HT-29 (cell line): ENCODE measurements around the gene SLC43A2. TPM values are rescaled to one million over a fixed set of nuclear protein-coding genes. Genes with fewer than 3 reads are reported as not detected.
A peak's percentile ranks its signal among the peaks of the same experiment; 100 is the strongest.

Experiments used
- DNase-seq: peaks from one replicate; pipeline ENCODE4 v3.0.0-alpha.2; 2015; ENCODE audit warnings: low spot score
- total RNA-seq: library from RNA; depleted of rRNA; stranded (reverse); fragments of >200 nt; shearing (Covaris generic); gene quantifications from 2 replicates; pipeline ENCODE4 v1.2.3, GENCODE V29; 2014

The SLC43A2 gene
- total RNA-seq, 1 experiment from 2014 or later: 34.0 TPM

GRCh38 chr17:1623057-1623630, 5.5 kb downstream of the SLC43A2 start:
- no peak for DNase-seq

- no peak for DNase-seq
Measured at GRCh38 chr17:1621273-1621954, 7.2 kb downstream of the SLC43A2 start.

- DNase-seq: no peak
Measured at GRCh38 chr17:1620486-1620885, 8.1 kb downstream of the SLC43A2 start.

- DNase-seq: peak; percentile 72
Measured at GRCh38 chr17:1617620-1618174, 10.9 kb downstream of the SLC43A2 start.

GRCh38 chr17:1616101-1616500, 12.5 kb downstream of the SLC43A2 start:
- DNase-seq: no peak

- no peak for DNase-seq
Measured at GRCh38 chr17:1612400-1612799, 16.2 kb downstream of the SLC43A2 start.

GRCh38 chr17:1611715-1612114, 16.9 kb downstream of the SLC43A2 start:
- DNase-seq: no peak

GRCh38 chr17:1608676-1609075, 20.0 kb downstream of the SLC43A2 start:
- no peak for DNase-seq

GRCh38 chr17:1607971-1608320, 20.7 kb downstream of the SLC43A2 start:
- DNase-seq: no peak

DNA sequence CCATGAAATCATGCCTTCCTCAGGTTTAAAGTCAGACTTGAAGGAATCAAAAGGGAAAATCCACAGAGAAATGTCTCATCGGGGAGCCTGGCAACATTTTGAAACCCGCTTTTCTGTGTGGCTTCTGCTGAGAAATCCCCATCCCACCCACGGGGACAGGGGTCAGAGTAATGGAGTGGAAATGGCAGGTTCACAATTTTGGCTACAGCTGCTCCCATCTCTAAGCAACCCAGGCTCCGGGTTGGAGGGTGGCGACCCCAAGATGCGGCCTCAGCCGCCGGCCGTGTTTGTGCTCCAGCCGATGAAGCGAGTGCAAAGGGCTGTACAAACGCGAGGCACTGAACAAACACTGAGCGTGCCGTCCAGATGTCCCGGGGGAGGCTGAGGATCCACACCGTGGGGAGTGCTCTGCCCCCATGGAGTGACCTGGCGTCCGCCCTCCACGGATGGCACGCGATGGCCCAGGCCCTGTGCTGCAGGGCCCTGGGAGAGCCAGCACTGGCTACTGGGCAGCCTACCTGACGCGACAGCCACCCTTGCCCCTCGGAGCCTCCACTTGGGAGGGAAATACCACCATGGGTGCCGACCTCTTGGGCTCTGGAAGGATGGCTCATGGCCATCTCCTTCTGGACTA, 22.2 kb downstream of the SLC43A2 start:
- DNase-seq: no peak

- no peak for DNase-seq
Measured at GRCh38 chr17:1605681-1606351, 22.8 kb downstream of the SLC43A2 start.

GRCh38 chr17:1604831-1605528, 23.7 kb downstream of the SLC43A2 start:
- DNase-seq: no peak

- no peak for DNase-seq
Measured at GRCh38 chr17:1601571-1601970, 27.1 kb downstream of the SLC43A2 start.

DNA sequence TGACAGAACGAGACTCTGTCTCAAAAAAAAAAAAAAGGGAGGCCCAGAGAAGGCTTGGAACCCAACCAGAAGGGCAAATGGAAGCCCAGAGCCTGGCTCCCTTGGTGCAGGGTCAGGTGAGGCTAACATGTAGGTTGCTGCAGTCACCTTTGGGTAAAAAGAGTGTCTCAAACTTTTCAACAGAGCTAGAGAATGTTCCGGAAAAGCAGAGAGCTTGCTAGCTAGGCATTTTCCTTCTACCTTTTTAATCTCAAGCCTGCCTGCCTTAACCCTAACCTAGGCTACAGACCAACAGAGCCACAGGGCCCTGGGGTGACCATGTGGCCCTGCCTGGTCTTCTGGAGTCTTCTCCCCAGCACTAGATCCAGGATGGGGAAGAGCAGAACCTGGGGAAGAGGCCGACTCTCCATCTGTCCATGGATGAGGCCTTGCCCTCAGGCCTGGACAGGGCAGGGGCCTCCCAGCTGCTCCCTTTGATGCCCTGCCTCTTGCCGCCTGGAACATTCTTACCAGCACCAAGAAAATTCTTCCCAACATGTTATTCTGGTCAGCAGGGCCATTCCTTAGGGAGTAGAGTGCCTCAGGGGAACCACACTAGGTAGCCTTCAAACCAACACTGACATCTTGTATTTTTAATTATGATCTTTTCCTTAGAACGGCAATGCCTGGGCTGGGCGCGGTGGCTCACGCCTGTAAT, 30.1 kb downstream of the SLC43A2 start:
- no peak for DNase-seq

GRCh38 chr17:1597861-1598342, 30.7 kb downstream of the SLC43A2 start:
- DNase-seq: peak; percentile 31

- no peak for DNase-seq
Measured at GRCh38 chr17:1593630-1593931, 35.1 kb downstream of the SLC43A2 start.

GRCh38 chr17:1592751-1593629, 35.6 kb downstream of the SLC43A2 start:
- no peak for DNase-seq

DNA sequence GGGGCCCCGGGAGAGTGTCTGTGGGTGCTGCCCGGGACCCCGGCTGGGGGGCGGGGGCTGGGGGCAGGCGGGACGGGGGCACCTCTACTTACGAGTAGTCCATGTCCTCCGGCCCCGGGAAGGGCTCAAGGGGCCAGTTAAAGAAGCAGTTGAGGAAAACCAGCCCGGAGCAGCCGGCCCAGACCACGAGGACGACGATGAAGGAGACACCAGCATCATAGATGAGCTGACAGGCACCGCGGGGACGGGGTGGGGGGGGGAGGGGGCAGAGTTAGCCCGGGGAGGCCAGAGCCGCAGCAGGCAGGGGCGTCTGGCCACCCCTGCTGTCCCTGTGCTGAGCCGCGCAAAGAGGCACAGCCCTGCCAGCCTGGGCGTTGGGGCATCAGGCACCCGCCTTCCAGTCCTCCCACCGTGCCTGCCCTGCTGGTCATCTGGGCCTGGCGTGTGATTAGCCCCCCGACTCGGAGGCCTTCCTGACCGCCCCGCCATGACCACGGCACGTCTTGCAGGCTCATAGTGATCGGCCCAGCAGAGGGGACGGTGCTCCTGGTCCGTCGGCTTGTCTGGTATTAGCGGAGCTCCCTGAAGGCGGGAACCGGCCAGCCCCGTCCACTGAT, 37.1 kb downstream of the SLC43A2 start:
- DNase-seq: no peak

DNA sequence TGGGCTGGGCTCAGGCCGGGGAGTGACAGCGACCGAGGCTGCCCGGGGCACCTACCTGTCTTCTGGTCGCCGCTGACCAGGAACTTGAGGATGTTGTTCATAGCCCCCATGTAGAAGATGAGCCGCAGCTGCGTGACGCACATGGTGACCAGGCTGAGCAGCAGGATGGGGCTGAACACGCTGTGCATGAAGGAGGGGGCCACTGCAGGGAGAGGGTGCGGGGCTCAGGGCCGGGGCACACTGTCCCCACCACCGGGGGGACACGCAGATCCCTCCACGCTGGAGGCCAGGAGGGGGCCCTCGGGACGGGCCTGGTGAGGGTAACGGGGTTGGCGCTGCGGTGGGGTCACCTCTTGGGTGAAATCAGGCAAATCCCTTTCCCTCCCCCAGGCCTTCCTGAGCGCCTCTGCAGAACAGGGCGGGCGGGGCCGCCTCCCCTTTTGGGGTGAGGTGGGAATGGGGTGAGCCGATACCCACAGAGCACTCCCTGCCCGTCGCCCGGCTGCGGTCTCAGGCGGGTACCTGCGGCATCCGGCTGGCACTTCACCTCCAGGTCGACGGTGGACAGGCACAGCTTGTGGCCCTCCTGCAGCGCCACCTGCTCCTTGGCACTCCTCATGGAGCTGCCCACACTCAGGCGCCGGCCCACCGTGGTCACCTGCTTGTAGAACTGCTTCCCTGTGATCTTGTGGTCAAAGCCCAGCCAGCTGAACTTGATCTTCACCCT, 37.7 kb downstream of the SLC43A2 start:
- no peak for DNase-seq
